ENCODE measurements around the gene PLXNA1.

DNA sequence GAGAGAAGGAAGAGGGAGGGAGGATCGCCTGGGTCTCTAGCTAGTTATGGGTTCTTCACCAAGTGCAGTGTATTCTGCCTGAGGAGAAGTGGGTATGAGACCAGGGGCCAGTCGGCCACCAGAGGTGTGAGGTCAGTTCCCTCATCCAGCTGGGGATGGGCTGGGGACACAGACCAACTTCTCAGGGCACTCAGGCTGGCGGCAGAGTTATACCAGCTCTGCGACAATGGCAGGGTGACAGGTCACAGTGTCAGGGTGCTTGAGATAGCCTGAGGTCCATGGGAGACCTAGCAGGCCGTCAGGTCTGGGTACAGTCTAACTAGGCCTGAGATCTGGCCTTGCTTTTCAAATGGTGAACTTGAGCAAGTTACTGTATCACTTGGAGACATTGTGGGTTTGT lies 31.4 kb upstream of the PLXNA1 start:
- no peak for TF ChIP-seq POLR2A (IDR thresholded peaks at IDR 0.05)
- no peak for TF ChIP-seq CTCF (IDR thresholded peaks at IDR 0.05)

Measured in uterus (tissue), 2 donors.